Endothelial cell (in vitro differentiated cells): Measurements from ENCODE around the gene DPP10. TPM values are rescaled to one million over a fixed set of nuclear protein-coding genes. Genes with fewer than 3 reads are reported as not detected.

Source experiments
- DNase-seq: peaks from one replicate; pipeline ENCODE4 v3.0.0; 2021; ENCODE audit warnings: low spot score
- H3K27ac Mint-ChIP-seq: one replicate; pipeline ENCODE4 v1.8.0; 2021; ENCODE audit warnings: mixed read lengths, inconsistent platforms; ENCODE audit not compliant: unreplicated experiment
- H3K27me3 Mint-ChIP-seq: one replicate; pipeline ENCODE4 v1.8.0; 2021; ENCODE audit warnings: mild to moderate bottlenecking, moderate library complexity, mixed read lengths, inconsistent platforms; ENCODE audit not compliant: unreplicated experiment
- H3K36me3 Mint-ChIP-seq: one replicate; pipeline ENCODE4 v1.8.0; 2021; ENCODE audit warnings: mild to moderate bottlenecking, low read depth, mixed read lengths, inconsistent platforms; ENCODE audit not compliant: unreplicated experiment
- H3K4me1 Mint-ChIP-seq: one replicate; pipeline ENCODE4 v1.8.0; 2021; ENCODE audit warnings: mild to moderate bottlenecking, mixed read lengths, inconsistent platforms; ENCODE audit not compliant: unreplicated experiment
- H3K4me3 Mint-ChIP-seq: one replicate; pipeline ENCODE4 v1.8.0; 2021; ENCODE audit warnings: mild to moderate bottlenecking, mixed read lengths, inconsistent platforms; ENCODE audit not compliant: unreplicated experiment
- H3K9me3 Mint-ChIP-seq: one replicate; pipeline ENCODE4 v1.8.0; 2021; ENCODE audit warnings: mixed read lengths, inconsistent platforms; ENCODE audit not compliant: unreplicated experiment
- total RNA-seq: library from RNA; stranded (reverse); fragmentation: NEBNext Ultra II Directional; extraction: Animal tissue kit (Norgen Biotek cat#: 25700); gene quantifications from one replicate; pipeline ENCODE4 v1.2.1, GENCODE V29; 2021; ENCODE audit not compliant: unreplicated experiment
- TF ChIP-seq, protein P1 (sequence below): fragments of 200-600 bp; sonication (generic); IDR thresholded peaks from one replicate; pipeline ENCODE4 v1.5.0; 2021; ENCODE audit warnings: antibody characterized with exemption; ENCODE audit not compliant: unreplicated experiment

DPP10 gene
- total RNA-seq, 1 donor from 2014 or later: 3.3 TPM

DNA sequence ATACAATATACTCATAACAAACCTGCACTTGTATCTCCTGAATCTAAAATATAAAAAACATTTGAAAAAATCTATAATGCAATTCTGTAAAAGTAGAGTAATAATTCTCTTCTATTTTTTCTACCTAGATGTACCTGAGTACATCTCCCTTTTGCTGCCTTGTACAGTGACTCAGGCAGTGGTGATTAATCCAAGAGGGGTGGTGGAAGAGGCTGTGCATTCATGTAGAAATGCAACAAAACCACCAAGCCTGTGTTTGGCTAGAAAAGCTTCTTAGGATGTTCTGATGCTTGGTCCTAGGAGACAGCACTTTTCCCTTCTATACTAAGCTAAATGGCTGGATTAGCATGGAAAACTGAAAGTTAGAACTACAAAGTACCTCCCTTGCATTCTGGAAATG is 245.8 kb downstream of the DPP10 start:
- H3K4me1 Mint-ChIP-seq: peaks cover 2% of the 10 kb centered on the region
- H3K36me3 Mint-ChIP-seq: peaks cover 4% of the 10 kb centered on the region
- no peaks in the 10 kb centered on the region for H3K27me3 Mint-ChIP-seq
- TF ChIP-seq, protein P1, sequence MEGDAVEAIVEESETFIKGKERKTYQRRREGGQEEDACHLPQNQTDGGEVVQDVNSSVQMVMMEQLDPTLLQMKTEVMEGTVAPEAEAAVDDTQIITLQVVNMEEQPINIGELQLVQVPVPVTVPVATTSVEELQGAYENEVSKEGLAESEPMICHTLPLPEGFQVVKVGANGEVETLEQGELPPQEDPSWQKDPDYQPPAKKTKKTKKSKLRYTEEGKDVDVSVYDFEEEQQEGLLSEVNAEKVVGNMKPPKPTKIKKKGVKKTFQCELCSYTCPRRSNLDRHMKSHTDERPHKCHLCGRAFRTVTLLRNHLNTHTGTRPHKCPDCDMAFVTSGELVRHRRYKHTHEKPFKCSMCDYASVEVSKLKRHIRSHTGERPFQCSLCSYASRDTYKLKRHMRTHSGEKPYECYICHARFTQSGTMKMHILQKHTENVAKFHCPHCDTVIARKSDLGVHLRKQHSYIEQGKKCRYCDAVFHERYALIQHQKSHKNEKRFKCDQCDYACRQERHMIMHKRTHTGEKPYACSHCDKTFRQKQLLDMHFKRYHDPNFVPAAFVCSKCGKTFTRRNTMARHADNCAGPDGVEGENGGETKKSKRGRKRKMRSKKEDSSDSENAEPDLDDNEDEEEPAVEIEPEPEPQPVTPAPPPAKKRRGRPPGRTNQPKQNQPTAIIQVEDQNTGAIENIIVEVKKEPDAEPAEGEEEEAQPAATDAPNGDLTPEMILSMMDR: no peak
- DNase-seq: no peak
- H3K4me3 Mint-ChIP-seq: no peak overlapping the region
- no peaks in the 10 kb centered on the region for H3K9me3 Mint-ChIP-seq
- H3K27ac Mint-ChIP-seq: no peak overlapping the region

DNA sequence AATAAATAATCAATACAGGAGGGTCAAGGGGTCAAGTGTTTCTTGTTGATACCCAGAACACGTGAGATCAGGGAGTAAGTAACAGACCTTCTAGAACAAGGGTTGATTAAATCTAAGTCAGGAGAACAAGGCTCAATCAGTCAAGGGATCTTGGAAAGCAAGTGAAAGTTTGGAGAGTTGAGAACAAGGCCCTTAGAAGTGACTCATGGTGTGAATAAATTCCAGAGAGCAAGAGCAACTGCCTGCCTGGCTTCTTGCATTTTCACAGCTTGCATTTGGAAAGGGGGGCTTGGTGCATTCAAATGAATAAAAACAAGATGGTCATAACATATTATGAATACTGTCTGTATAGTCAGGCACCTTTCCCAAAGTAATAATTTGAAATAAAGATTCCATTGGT is 256.1 kb downstream of the DPP10 start:
- H3K27me3 Mint-ChIP-seq: no peaks in the 10 kb centered on the region
- H3K27ac Mint-ChIP-seq: no peak overlapping the region
- TF ChIP-seq, protein P1: no peak

DNA sequence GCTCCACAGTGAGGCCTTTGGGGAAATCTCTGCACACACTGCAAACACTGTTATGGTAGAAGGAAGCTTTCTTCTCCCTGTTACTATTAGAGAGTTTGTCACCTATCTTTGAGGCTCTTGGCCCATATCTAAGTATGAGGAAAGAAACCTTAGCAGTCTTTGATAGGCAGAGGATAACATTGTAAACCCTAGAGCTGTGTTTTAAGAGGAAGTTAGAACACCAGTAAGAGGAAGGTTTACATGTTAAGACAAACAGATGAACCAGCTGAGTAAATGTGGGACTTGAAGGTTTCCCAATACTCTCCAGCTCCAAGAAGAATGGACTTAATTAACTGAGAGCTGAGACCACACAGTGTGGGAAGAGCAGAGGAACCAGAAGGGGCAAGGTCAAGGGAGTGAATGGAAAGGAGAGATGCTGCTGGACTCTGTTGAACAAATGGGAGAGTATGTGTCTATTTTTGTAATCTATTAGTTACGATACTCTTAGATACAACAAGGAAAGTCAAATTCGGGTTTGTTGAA is 257.0 kb downstream of the DPP10 start:
- no peak overlapping the region for H3K27ac Mint-ChIP-seq
- H3K27me3 Mint-ChIP-seq: no peaks in the 10 kb centered on the region
- no peak overlapping the region for H3K4me3 Mint-ChIP-seq
- H3K36me3 Mint-ChIP-seq: no peaks in the 10 kb centered on the region
- no peaks in the 10 kb centered on the region for H3K9me3 Mint-ChIP-seq
- peaks cover 3% of the 10 kb centered on the region for H3K4me1 Mint-ChIP-seq
- TF ChIP-seq, protein P1: no peak
- no peak for DNase-seq

More for the DNA sequence above, 256.1 kb downstream of the DPP10 start:
- Mint-ChIP-seq H3K36me3 (no peaks in the 10 kb centered on the region), H3K4me1 (peaks cover 3% of the 10 kb centered on the region), H3K9me3 (no peaks in the 10 kb centered on the region), H3K4me3 (no peak overlapping the region)
- no peak for DNase-seq

DNA sequence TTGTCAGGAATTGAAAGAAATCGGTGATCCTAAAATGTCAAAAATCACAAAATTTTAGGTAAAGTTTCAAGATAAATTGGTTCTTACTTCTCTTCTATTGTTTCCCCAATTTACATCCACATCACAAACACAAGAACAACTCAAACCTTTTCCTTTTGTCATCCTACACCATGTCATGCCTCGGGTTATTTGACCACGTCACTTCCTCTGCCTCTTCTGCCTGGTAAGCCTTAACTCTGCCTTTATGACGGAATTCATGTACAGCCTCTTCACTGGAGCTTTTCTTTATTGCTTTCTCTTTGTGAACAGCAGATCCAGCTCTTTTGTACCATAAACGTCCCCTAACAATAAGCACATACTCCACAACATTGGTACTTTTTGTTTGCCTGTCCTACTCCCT is 258.0 kb downstream of the DPP10 start:
- no peak for DNase-seq
- no peak overlapping the region for H3K27ac Mint-ChIP-seq
- H3K9me3 Mint-ChIP-seq: no peaks in the 10 kb centered on the region
- TF ChIP-seq, protein P1: no peak
- no peaks in the 10 kb centered on the region for H3K36me3 Mint-ChIP-seq
- peaks cover 3% of the 10 kb centered on the region for H3K4me1 Mint-ChIP-seq
- no peaks in the 10 kb centered on the region for H3K27me3 Mint-ChIP-seq
- H3K4me3 Mint-ChIP-seq: no peak overlapping the region

DNA sequence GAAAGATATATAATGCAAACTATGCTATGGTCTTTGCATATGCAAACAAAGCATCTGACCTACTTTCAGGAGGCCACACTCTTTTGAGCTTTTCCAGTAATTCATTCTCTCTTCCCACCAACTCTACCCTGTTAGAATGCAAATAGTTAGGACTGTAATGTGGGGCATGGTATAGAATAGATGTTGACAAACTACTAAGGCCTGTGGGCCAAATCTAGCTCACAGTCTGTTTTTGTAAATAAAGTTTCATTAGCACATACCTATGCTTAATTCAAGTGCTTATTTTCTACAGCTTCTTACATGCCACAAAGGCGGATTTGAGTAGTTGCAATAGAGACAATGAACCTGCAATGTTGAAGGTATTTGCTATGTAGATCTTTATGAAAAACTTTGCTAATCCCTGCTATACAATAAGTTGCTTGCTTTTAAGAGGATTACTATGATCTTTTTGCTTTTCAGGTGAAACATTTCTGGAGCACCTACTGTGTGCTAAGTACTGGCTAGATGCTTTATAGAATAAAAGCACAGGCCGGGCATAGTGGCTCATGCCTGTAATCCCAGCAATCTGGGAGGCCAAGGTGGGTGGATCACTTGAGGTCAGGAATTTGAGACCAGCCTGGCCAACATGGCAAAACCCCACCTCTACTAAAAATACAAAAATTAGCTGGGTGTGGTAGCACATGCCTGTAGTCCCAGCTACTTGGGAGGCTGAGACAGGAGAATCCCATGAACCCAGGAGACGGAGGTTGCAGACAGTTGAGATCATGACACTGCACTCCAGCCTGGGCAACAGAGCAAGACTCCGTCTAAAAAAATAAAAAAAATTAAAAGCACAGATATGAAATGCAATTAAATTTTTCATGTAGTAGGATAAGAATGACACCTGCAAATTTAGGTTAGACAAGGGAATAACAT is 267.8 kb downstream of the DPP10 start:
- Mint-ChIP-seq H3K27me3 (no peaks in the 10 kb centered on the region), H3K9me3 (peaks cover 4% of the 10 kb centered on the region), H3K4me3 (no peak overlapping the region), H3K27ac (no peak overlapping the region), H3K36me3 (peaks cover 3% of the 10 kb centered on the region), H3K4me1 (no peaks in the 10 kb centered on the region)
- DNase-seq: no peak
- TF ChIP-seq, protein P1: no peak
